Colonic mucosa (tissue), 4 donors: ENCODE measurements around the gene ALKBH7. TPM values are rescaled to one million over a fixed set of nuclear protein-coding genes. Genes with fewer than 3 reads are reported as not detected.
"Not testable (repeated sequence)": the region's sequence is repeated elsewhere in the genome, so short reads cannot be mapped to it uniquely, and the experiment has no call there.

Experiments used
- DNase-seq: peaks from one replicate; pipeline ENCODE4 v3.0.0-alpha.2; 2020
- H3K27ac ChIP-seq: fragments of 200-600 bp; one replicate; pipeline ENCODE4 v1.8.0; 2021
- H3K27me3 ChIP-seq: fragments of 200-600 bp; one replicate; pipeline ENCODE4 v1.8.0; 2021
- H3K36me3 ChIP-seq: fragments of 200-600 bp; one replicate; pipeline ENCODE4 v1.8.0; 2021
- H3K4me1 ChIP-seq: fragments of 200-600 bp; one replicate; pipeline ENCODE4 v1.8.0; 2021; ENCODE audit warnings: mild to moderate bottlenecking
- H3K4me3 ChIP-seq: fragments of 200-600 bp; one replicate; pipeline ENCODE4 v1.8.0; 2021
- H3K9ac ChIP-seq, 2 donors: one replicate each; pipeline ENCODE4 v1.7.0; 2013; ENCODE audit warnings: control low read depth in 2 of 2, low read depth in 2 of 2, low read length in 2 of 2
- H3K9me3 ChIP-seq: fragments of 200-600 bp; one replicate; pipeline ENCODE4 v1.8.0; 2021
- CTCF ChIP-seq: fragments of 200-600 bp; IDR thresholded peaks from one replicate; pipeline ENCODE4 v1.8.0; 2022; ENCODE audit warnings: antibody characterized with exemption, mild to moderate bottlenecking
- intact Hi-C: fragments of 100-400 bp; cut with DNase I; formaldehyde crosslinking; loops from one replicate; pipeline ENCODE4 v1.14.1; 2022
- total RNA-seq, 2 donors: library from RNA; stranded (reverse); fragmentation: NEBNext Ultra II Directional in 1 of 2; extraction: Animal tissue kit (Norgen Biotek cat#: 25700) in 1 of 2; gene quantifications; one replicate each; pipeline ENCODE4 v1.2.1, GENCODE V29; 2021
- donor health status: healthy.
- donor health status: DM: no; HTN: no; CAD: no.
- donor health status: DM: no; HTN: no; CAD: no.

The ALKBH7 gene
- total RNA-seq, 2 donors from 2014 or later: 135 to 150 TPM

GRCh38 chr19:6334490-6335285, 37.9 kb upstream of the ALKBH7 start:
- Histone ChIP-seq H3K4me1 (no peaks in the 10 kb centered on the region), H3K9me3 (no peaks in the 10 kb centered on the region), H3K36me3 (no peaks in the 10 kb centered on the region), H3K9ac (no peak overlapping the region), H3K27ac (no peak overlapping the region), H3K27me3 (no peaks in the 10 kb centered on the region), H3K4me3 (no peak overlapping the region)
- no peak for TF ChIP-seq CTCF
- no peak for DNase-seq
- intact Hi-C loops: no loop called here

GRCh38 chr19:6340493-6341201, 31.9 kb upstream of the ALKBH7 start:
- Histone ChIP-seq H3K4me3 (no peak overlapping the region), H3K27ac (no peak overlapping the region), H3K9me3 (no peaks in the 10 kb centered on the region), H3K4me1 (no peaks in the 10 kb centered on the region), H3K27me3 (no peaks in the 10 kb centered on the region), H3K9ac (no peak overlapping the region), H3K36me3 (no peaks in the 10 kb centered on the region)
- DNase-seq: no peak
- TF ChIP-seq CTCF: no peak
- intact Hi-C loops: no loop called here

GRCh38 chr19:6343462-6343861, 29.1 kb upstream of the ALKBH7 start:
- H3K36me3 ChIP-seq: no peaks in the 10 kb centered on the region
- no peak overlapping the region for H3K27ac ChIP-seq
- no peak overlapping the region for H3K4me3 ChIP-seq
- DNase-seq: no peak
- intact Hi-C loops: no loop called here
- no peak for TF ChIP-seq CTCF
- H3K9ac ChIP-seq: no peak overlapping the region
- H3K9me3 ChIP-seq: no peaks in the 10 kb centered on the region
- no peaks in the 10 kb centered on the region for H3K4me1 ChIP-seq
- H3K27me3 ChIP-seq: no peaks in the 10 kb centered on the region

- DNase-seq, H3K4me3 ChIP-seq, H3K9me3 ChIP-seq, H3K27ac ChIP-seq, H3K36me3 ChIP-seq, intact Hi-C loops, H3K27me3 ChIP-seq, H3K9ac ChIP-seq, H3K4me1 ChIP-seq: not testable (repeated sequence)
These were observed 23.3 kb upstream of the ALKBH7 start for GRCh38 chr19:6349271-6349670.

GRCh38 chr19:6350688-6351087, 21.9 kb upstream of the ALKBH7 start:
- no peak overlapping the region for H3K4me3 ChIP-seq
- no peaks in the 10 kb centered on the region for H3K9me3 ChIP-seq
- no peaks in the 10 kb centered on the region for H3K36me3 ChIP-seq
- no peaks in the 10 kb centered on the region for H3K4me1 ChIP-seq
- TF ChIP-seq CTCF: no peak
- intact Hi-C loops: no loop called here
- no peak overlapping the region for H3K9ac ChIP-seq
- H3K27ac ChIP-seq: no peak overlapping the region
- H3K27me3 ChIP-seq: no peaks in the 10 kb centered on the region
- no peak for DNase-seq
